Naive B cell (primary cell): ENCODE measurements around the gene FBXO8. TPM values are rescaled to one million over a fixed set of nuclear protein-coding genes. Genes with fewer than 3 reads are reported as not detected.
"Not testable (repeated sequence)": the region's sequence is repeated elsewhere in the genome, so short reads cannot be mapped to it uniquely, and the experiment has no call there.

ENCODE experiments used
- ATAC-seq, 2 donors: fragments of 150-1000 bp; cut with Tn5 transposase; 2 replicates each; pipeline ENCODE4 v1.10.0; 2021; ENCODE audit warnings: low read depth in 2 of 2, mild to moderate bottlenecking in 2 of 2, moderate library complexity in 2 of 2
- DNase-seq: peaks from one replicate; pipeline ENCODE4 v3.0.0; 2022
- H3K27ac Mint-ChIP-seq, 6 donors: one replicate each; pipeline ENCODE4 v1.8.0; 2020 to 2022; ENCODE audit warnings: mild to moderate bottlenecking in 6 of 6, mixed read lengths in 6 of 6, moderate library complexity in 5 of 6, inconsistent platforms in 2 of 6
- H3K27me3 Mint-ChIP-seq, 3 donors: one replicate each; pipeline ENCODE4 v1.8.0; 2021 to 2022; ENCODE audit warnings: mixed read lengths in 3 of 3, mild to moderate bottlenecking in 1 of 3
- H3K36me3 Mint-ChIP-seq, 2 donors: one replicate each; pipeline ENCODE4 v1.8.0; 2020 to 2022; ENCODE audit warnings: mixed read lengths in 2 of 2, inconsistent platforms in 1 of 2, mild to moderate bottlenecking in 1 of 2
- H3K4me1 Mint-ChIP-seq, 3 donors: one replicate each; pipeline ENCODE4 v1.8.0; 2020 to 2022; ENCODE audit warnings: mixed read lengths in 3 of 3, inconsistent platforms in 1 of 3, mild to moderate bottlenecking in 1 of 3, moderate library complexity in 1 of 3
- H3K4me3 Mint-ChIP-seq, 8 donors: one replicate each; pipeline ENCODE4 v1.8.0; 2020 to 2022; ENCODE audit warnings: mild to moderate bottlenecking in 8 of 8, mixed read lengths in 8 of 8, moderate library complexity in 8 of 8, inconsistent platforms in 2 of 8
- H3K9me3 Mint-ChIP-seq, 7 donors: one replicate each; pipeline ENCODE4 v1.8.0; 2020 to 2022; ENCODE audit warnings: mixed read lengths in 7 of 7, mild to moderate bottlenecking in 5 of 7, inconsistent platforms in 2 of 7, moderate library complexity in 1 of 7
- polyA plus RNA-seq, 6 donors: library from polyadenylated mRNA; unstranded; fragments of 300-500 nt; fragmentation: Illumina TruSeq; gene quantifications; one replicate each; pipeline ENCODE4 v1.2.3, GENCODE V29; 2021; ENCODE audit warnings: low read depth in 6 of 6

FBXO8 gene
- polyA plus RNA-seq, 6 donors from 2014 or later, result 14.1 to 21.2 (median 17.2) TPM

GRCh38 chr4:174307694-174308093 is 24.2 kb upstream of the FBXO8 start:
- ATAC-seq (no peak), DNase-seq (no peak)
- Mint-ChIP-seq H3K4me1 (no peaks in the 10 kb centered on the region), H3K9me3 (no peaks in the 10 kb centered on the region), H3K27me3 (no peaks in the 10 kb centered on the region), H3K4me3 (no peak overlapping the region), H3K36me3 (peaks cover 18 to 19% of the 10 kb centered on the region in 2 donors), H3K27ac (no peak overlapping the region)

GRCh38 chr4:174305961-174306360 is 22.5 kb upstream of the FBXO8 start:
- Mint-ChIP-seq H3K4me1 (no peaks in the 10 kb centered on the region), H3K27ac (no peak overlapping the region), H3K4me3 (no peak overlapping the region), H3K27me3 (no peaks in the 10 kb centered on the region), H3K9me3 (no peaks in the 10 kb centered on the region), H3K36me3 (peaks cover 14 to 27% of the 10 kb centered on the region in 2 donors)
- DNase-seq (no peak), ATAC-seq (no peak)

- no peak overlapping the region for H3K4me3 Mint-ChIP-seq
- H3K9me3 Mint-ChIP-seq, result no peaks in the 10 kb centered on the region
- H3K27ac Mint-ChIP-seq, result no peak overlapping the region
- H3K4me1 Mint-ChIP-seq, result no peaks in the 10 kb centered on the region
- H3K27me3 Mint-ChIP-seq, result no peaks in the 10 kb centered on the region
- H3K36me3 Mint-ChIP-seq, result peaks cover 14 to 36% of the 10 kb centered on the region in 2 donors
- no peak for DNase-seq
- no peak for ATAC-seq
Observed at GRCh38 chr4:174304664-174305063, 21.2 kb upstream of the FBXO8 start.

- no peak overlapping the region for H3K4me3 Mint-ChIP-seq
- no peak for DNase-seq
- H3K36me3 Mint-ChIP-seq, result peaks cover 7 to 39% of the 10 kb centered on the region in 2 donors
- H3K4me1 Mint-ChIP-seq, result no peaks in the 10 kb centered on the region
- no peak for ATAC-seq
- H3K27ac Mint-ChIP-seq, result no peak overlapping the region
- H3K9me3 Mint-ChIP-seq, result no peaks in the 10 kb centered on the region
- H3K27me3 Mint-ChIP-seq, result no peaks in the 10 kb centered on the region
Observed at GRCh38 chr4:174303687-174304086, 20.2 kb upstream of the FBXO8 start.

DNA sequence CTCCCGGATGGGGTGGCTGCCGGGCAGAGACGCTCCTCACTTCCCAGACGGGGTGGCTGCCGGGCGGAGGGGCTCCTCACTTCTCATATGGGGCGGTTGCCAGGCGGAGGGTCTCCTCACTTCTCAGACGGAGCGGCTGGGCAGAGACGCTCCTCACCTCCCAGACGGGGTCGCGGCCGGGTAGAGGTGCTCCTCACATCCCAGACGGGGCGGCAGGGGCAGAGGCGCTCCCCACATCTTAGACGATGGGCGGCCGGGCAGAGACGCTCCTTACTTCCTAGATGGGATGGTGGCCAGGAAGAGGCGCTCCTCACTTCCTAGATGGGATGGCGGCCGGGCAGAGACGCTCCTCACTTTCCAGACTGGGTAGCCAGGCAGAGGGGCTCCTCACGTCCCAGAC is 11.7 kb upstream of the FBXO8 start:
- H3K4me1 Mint-ChIP-seq, H3K27ac Mint-ChIP-seq, ATAC-seq, DNase-seq, H3K4me3 Mint-ChIP-seq, H3K27me3 Mint-ChIP-seq: not testable (repeated sequence)
- peaks cover 20 to 30% of the 10 kb centered on the region in 2 donors for H3K36me3 Mint-ChIP-seq
- peaks cover 3 to 29% (median 17%) of the 10 kb centered on the region in 7 donors for H3K9me3 Mint-ChIP-seq

- DNase-seq, H3K27me3 Mint-ChIP-seq, H3K4me1 Mint-ChIP-seq, H3K27ac Mint-ChIP-seq, ATAC-seq, H3K4me3 Mint-ChIP-seq: not testable (repeated sequence)
- Mint-ChIP-seq H3K9me3 (peaks cover 3 to 29% (median 17%) of the 10 kb centered on the region in 7 donors), H3K36me3 (peaks cover 20 to 25% of the 10 kb centered on the region in 2 donors)
Observed at GRCh38 chr4:174294641-174295040, 11.2 kb upstream of the FBXO8 start.

- no peak for ATAC-seq
- peak overlapping the region in 3 of 6 donors; percentile 2 to 57 (median 32) for H3K27ac Mint-ChIP-seq
- H3K4me3 Mint-ChIP-seq, result peak overlapping the region in 1 of 8 donors; percentile 35
- H3K4me1 Mint-ChIP-seq, result peaks cover 6 to 20% (median 10%) of the 10 kb centered on the region in 3 donors
- DNase-seq, result no peak
- peaks cover 19 to 20% of the 10 kb centered on the region in 2 donors for H3K36me3 Mint-ChIP-seq
- H3K9me3 Mint-ChIP-seq, result peaks cover 3 to 29% (median 17%) of the 10 kb centered on the region in 7 donors
- no peaks in the 10 kb centered on the region for H3K27me3 Mint-ChIP-seq
Observed at GRCh38 chr4:174292473-174292872, 9.0 kb upstream of the FBXO8 start.

DNA sequence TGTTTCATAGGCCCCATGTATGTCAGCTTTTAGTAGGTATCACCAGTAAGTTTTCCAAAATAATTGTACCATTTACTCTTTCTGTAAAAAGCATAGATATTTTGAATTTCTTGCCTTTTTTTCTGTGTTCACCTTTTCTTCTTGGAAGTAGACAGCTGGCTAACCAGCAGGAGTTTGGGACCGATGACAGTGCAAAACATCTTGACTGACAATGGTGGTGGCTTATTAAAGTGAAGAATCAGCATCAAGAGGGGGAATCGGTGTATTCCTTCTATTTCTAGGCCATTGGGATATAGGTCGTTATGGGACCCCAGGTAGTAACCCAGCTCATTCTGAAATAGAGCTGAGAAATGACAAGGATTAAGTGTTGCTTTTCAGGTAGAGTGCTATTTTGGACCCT is 3.4 kb upstream of the FBXO8 start:
- H3K9me3 Mint-ChIP-seq, result peaks cover 0 to 7% (median 4%) of the 10 kb centered on the region in 7 donors
- peaks cover 25 to 51% (median 33%) of the 10 kb centered on the region in 3 donors for H3K4me1 Mint-ChIP-seq

GRCh38 chr4:174284487-174284886 is 1.0 kb upstream of the FBXO8 start:
- ATAC-seq, result no peak
- peak overlapping the region; percentile 96 to 100 (median 99) for H3K4me3 Mint-ChIP-seq
- peaks cover 3 to 6% of the 10 kb centered on the region in 2 donors for H3K36me3 Mint-ChIP-seq
- peak overlapping the region; percentile 98 to 100 (median 100) for H3K27ac Mint-ChIP-seq
- DNase-seq, result no peak
- H3K4me1 Mint-ChIP-seq, result peaks cover 22 to 64% (median 42%) of the 10 kb centered on the region in 3 donors
- no peaks in the 10 kb centered on the region for H3K9me3 Mint-ChIP-seq
- no peaks in the 10 kb centered on the region for H3K27me3 Mint-ChIP-seq

More for the DNA sequence above, 3.4 kb upstream of the FBXO8 start:
- Mint-ChIP-seq H3K27me3 (no peaks in the 10 kb centered on the region), H3K4me3 (peak overlapping the region in 1 of 8 donors; percentile 76), H3K27ac (no peak overlapping the region), H3K36me3 (peaks cover 5 to 6% of the 10 kb centered on the region in 2 donors)
- no peak for ATAC-seq
- no peak for DNase-seq

DNA sequence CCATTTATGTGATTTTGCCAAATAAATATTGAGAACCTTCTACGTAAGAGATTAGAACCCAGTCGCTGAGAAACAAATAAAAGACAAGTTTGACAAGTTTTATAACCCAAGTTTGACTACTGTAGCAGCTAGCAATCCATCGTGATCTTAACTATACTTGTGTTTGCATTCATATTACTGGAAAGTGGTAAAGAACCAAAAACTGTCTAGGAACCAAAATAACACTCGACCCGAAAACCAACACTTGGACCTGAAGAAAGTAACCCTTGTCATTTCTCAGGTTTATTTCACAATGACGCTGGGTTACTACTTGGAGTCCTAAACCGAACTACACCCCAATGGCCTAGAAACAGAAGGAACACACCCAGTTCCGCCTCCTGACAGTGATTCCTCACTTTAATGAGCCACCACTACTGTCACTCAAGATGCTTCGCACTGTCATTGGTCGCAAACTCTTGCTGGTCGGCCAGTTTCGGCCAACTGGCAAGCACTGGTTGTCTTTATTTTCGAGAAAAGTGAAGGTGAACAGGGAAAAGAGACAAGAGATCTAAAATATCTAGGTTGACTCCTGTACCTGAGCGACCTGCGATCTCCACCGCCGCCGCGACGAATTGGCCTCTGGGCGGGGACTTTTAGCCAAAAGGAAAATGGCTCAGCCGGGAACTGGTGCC is 496 bp downstream of the FBXO8 start:
- peaks cover 18 to 59% (median 47%) of the 10 kb centered on the region in 3 donors for H3K4me1 Mint-ChIP-seq
- H3K9me3 Mint-ChIP-seq, result no peaks in the 10 kb centered on the region
- H3K27ac Mint-ChIP-seq, result peak overlapping the region; percentile 98 to 100 (median 100)
- ATAC-seq (peak; percentile 91 to 93), DNase-seq (peak; percentile 80)
- peak overlapping the region; percentile 96 to 100 (median 99) for H3K4me3 Mint-ChIP-seq
- H3K36me3 Mint-ChIP-seq, result peaks cover 6 to 8% of the 10 kb centered on the region in 2 donors
- H3K27me3 Mint-ChIP-seq, result no peaks in the 10 kb centered on the region

- H3K27me3 Mint-ChIP-seq, result no peaks in the 10 kb centered on the region
- no peaks in the 10 kb centered on the region for H3K9me3 Mint-ChIP-seq
- H3K36me3 Mint-ChIP-seq, result peaks cover 6 to 8% of the 10 kb centered on the region in 2 donors
- DNase-seq (no peak), ATAC-seq (no peak)
- peak overlapping the region in 6 of 8 donors; percentile 12 to 99 (median 80) for H3K4me3 Mint-ChIP-seq
- H3K27ac Mint-ChIP-seq, result no peak overlapping the region
- peaks cover 18 to 56% (median 50%) of the 10 kb centered on the region in 3 donors for H3K4me1 Mint-ChIP-seq
Observed at GRCh38 chr4:174281901-174282300, 1.6 kb downstream of the FBXO8 start.

DNA sequence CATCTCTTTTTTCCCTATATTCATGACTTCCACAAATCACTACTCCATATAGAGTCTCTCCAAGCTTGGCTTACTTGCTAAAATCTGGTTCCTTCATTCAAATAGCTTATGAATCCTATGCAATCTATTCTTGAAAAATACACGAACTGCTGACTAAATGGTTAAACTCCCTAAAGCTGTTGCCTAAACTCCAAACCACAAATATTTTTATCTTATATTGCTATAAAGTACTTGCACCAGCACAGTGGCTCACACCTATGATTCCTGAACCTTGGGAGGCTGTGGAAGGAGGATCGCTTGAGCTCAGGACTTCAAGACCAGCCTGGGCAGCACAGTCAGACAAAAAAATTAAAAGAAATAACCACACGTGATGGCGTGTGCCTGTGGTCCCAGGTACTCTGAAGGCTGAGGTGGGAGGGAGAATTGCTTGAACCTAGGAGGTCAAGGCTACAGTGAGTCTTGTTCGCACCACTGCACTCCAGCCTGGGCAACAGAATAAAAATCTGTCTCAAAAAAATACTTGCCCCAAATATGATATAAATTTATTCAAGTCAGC is 2.2 kb downstream of the FBXO8 start:
- H3K36me3 Mint-ChIP-seq, result peaks cover 6 to 8% of the 10 kb centered on the region in 2 donors
- peaks cover 18 to 56% (median 52%) of the 10 kb centered on the region in 3 donors for H3K4me1 Mint-ChIP-seq
- H3K27ac Mint-ChIP-seq, result peak overlapping the region in 1 of 6 donors; percentile 34
- DNase-seq (no peak), ATAC-seq (no peak)
- H3K9me3 Mint-ChIP-seq, result no peaks in the 10 kb centered on the region
- H3K27me3 Mint-ChIP-seq, result no peaks in the 10 kb centered on the region
- H3K4me3 Mint-ChIP-seq, result peak overlapping the region in 4 of 8 donors; percentile 19 to 70 (median 58)

DNA sequence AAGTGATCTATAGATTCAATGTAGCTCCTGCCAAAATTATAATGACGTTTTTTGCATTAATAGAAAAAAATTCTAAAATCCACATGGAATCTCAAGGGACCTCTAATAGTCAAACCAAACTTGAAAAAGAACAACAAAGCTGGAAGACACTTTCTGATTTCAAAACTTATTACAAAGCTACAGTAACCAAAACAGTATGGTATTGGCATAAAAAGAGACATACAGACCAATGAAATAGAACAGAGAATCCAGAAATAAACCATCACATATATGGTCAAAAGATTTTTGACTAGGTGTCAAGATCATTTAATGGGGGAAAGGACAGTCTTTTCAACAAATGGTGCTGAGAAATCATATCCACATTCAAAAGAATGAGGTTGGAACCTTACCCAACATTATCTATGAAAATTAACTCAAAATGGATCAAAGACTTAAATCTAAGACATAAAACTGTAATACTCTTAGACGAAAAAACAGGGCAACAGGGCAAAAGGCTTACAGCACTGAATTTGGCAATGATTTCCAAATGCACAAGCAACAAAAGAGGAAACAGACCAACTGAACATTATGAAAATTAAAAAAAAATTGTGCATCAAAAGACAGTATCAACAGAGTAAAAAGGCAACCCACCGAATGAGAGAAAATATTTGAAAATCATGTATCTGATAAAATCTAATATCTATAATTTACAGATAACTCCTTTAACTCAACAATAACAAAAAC is 3.9 kb downstream of the FBXO8 start:
- Mint-ChIP-seq H3K36me3 (peaks cover 6 to 8% of the 10 kb centered on the region in 2 donors), H3K27ac (peak overlapping the region in 1 of 6 donors; percentile 21), H3K4me3 (peak overlapping the region in 1 of 8 donors; percentile 59), H3K4me1 (peaks cover 21 to 51% (median 40%) of the 10 kb centered on the region in 3 donors), H3K9me3 (no peaks in the 10 kb centered on the region), H3K27me3 (no peaks in the 10 kb centered on the region)
- no peak for ATAC-seq
- no peak for DNase-seq
